Renal cortical epithelial cell (primary cell): ENCODE data around the gene SFMBT1. TPM values are rescaled to one million over a fixed set of nuclear protein-coding genes. Genes with fewer than 3 reads are reported as not detected.

Experiments used
- DNase-seq: peaks from one replicate; pipeline ENCODE4 v3.0.0-alpha.2; 2011; ENCODE audit warnings: low read depth
- total RNA-seq: library from RNA; depleted of rRNA; stranded (reverse); fragments of >200 nt; gene quantifications from 2 replicates; pipeline ENCODE4 v1.2.3, GENCODE V29; 2014

SFMBT1 gene
- total RNA-seq, 1 donor from 2014 or later = 6.0 TPM

- no peak for DNase-seq
Measured at GRCh38 chr3:52998771-52999513, 46.9 kb downstream of the SFMBT1 start.

- DNase-seq = no peak
Measured at GRCh38 chr3:52990637-52991036, 55.2 kb downstream of the SFMBT1 start.

- peak; percentile 17 for DNase-seq
Measured at GRCh38 chr3:52986938-52987337, 58.9 kb downstream of the SFMBT1 start.

GRCh38 chr3:52986049-52986448 is 59.8 kb downstream of the SFMBT1 start:
- DNase-seq = no peak

- DNase-seq = no peak
Measured at GRCh38 chr3:52983828-52984227, 62.0 kb downstream of the SFMBT1 start.

- no peak for DNase-seq
Measured at GRCh38 chr3:52983336-52983807, 62.5 kb downstream of the SFMBT1 start.

- DNase-seq = no peak
Measured at GRCh38 chr3:52982839-52983238, 63.0 kb downstream of the SFMBT1 start.

GRCh38 chr3:52979190-52979983 is 66.5 kb downstream of the SFMBT1 start:
- no peak for DNase-seq

GRCh38 chr3:52978109-52978754 is 67.6 kb downstream of the SFMBT1 start:
- DNase-seq = no peak

GRCh38 chr3:52973806-52974205 is 72.1 kb downstream of the SFMBT1 start:
- no peak for DNase-seq

- no peak for DNase-seq
Measured at GRCh38 chr3:52971895-52972294, 74.0 kb downstream of the SFMBT1 start.

GRCh38 chr3:52967398-52967797 is 78.5 kb downstream of the SFMBT1 start:
- DNase-seq = no peak

GRCh38 chr3:52962160-52962559 is 83.7 kb downstream of the SFMBT1 start:
- DNase-seq = no peak

GRCh38 chr3:52959773-52960172 is 86.1 kb downstream of the SFMBT1 start:
- DNase-seq = no peak

GRCh38 chr3:52939600-52939999 is 106.3 kb downstream of the SFMBT1 start:
- no peak for DNase-seq

GRCh38 chr3:52934630-52935530 is 111.0 kb downstream of the SFMBT1 start:
- peak; percentile 56 for DNase-seq

GRCh38 chr3:52931889-52932288 is 114.0 kb downstream of the SFMBT1 start:
- no peak for DNase-seq

- no peak for DNase-seq
Measured at GRCh38 chr3:52931328-52931727, 114.5 kb downstream of the SFMBT1 start.

- DNase-seq = no peak
Measured at GRCh38 chr3:52930748-52931147, 115.1 kb downstream of the SFMBT1 start.

GRCh38 chr3:52926554-52926953 is 119.3 kb downstream of the SFMBT1 start:
- DNase-seq = no peak
